ENCODE measurements around the gene ABCB11.
"Not testable (repeated sequence)": the region's sequence is repeated elsewhere in the genome, so short reads cannot be mapped to it uniquely, and the experiment has no call there.

ABCB11 gene
- total RNA-seq, result 0 to 0.69 (median 0.15) reads per million in 18 experiments

- no peak for DNase-seq
Observed at GRCh38 chr2:169031202-169031601, at the start of gene ABCB11. Gene ABCB11, minus strand, starts transcription at chr2:169031324. Its CDS starts 13,199 bp downstream, at chr2:169018125.

- DNase-seq, result peak; percentile 79 to 88
Observed at GRCh38 chr2:169080250-169081069, 49.3 kb upstream of the ABCB11 start.

- DNase-seq, result no peak
Observed at GRCh38 chr2:169077674-169078240, 46.6 kb upstream of the ABCB11 start.

- no peak for DNase-seq
Observed at GRCh38 chr2:169073963-169074751, 43.0 kb upstream of the ABCB11 start.

DNA sequence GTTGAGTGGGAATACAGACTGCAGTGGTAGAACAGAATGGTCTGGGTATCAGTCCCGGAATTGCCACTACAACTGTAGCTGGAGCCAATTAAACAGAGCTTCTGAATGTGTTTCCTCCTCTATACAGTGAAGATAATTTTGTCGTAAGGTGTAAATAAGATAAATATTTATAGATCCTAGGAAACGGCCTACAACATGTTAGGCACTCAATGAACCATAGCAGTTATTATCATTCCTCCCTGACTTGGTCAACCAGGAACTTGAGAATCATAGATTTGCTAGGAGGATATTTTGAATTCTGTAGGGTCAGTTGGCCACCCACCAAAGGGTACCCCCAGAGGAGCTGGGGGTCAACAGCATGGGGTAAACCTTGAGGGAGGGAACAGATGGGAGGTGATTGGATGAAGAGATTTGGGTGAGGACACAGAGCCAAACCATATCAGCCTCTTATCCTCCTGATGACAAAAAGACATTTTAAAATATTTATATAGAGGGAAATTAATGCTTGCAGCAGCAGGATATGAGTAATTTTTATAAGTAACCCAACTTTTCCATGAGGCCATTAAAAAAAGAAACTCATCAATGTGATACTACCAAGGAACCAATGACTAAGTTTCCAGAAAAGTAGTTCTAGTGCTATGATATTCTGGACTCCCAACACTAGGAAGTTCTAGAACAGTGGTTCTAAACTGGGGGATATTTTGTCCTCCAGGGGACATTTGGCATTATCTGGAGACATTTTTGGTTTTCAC, 42.3 kb upstream of the ABCB11 start:
- DNase-seq, result no peak

GRCh38 chr2:169072163-169072925, 41.2 kb upstream of the ABCB11 start:
- DNase-seq, result peak; percentile 84 to 96

GRCh38 chr2:169071455-169071854, 40.3 kb upstream of the ABCB11 start:
- DNase-seq, result peak; percentile 57 to 60

- DNase-seq, result no peak
Observed at GRCh38 chr2:169069833-169070232, 38.7 kb upstream of the ABCB11 start.

GRCh38 chr2:169069341-169069740, 38.2 kb upstream of the ABCB11 start, which contains the start of gene DHRS9:
Gene DHRS9, plus strand, starts transcription at chr2:169069563. Its CDS starts 12,019 bp downstream, at chr2:169081582.
- peak; percentile 94 to 96 for DNase-seq

DNA sequence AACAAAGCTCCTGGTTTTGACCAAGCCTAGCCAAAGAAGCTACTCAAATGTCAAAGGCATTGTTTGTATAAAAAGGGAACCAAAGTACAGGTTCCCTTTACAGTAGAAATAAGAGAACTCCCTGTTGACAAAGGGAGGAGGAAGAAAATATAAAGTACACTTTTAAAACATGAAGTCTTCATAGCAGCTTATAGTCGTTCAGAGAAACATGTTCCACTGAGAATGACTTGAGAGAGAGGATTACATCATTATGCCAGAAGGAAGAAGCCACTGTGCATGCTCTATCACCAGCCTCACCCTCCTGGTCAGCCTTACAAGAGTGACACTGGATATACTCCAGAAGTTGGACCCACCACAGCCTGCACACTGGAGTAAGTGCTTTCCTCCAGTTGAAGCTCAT, 35.8 kb upstream of the ABCB11 start:
- peak; percentile 42 to 76 for DNase-seq

DNA sequence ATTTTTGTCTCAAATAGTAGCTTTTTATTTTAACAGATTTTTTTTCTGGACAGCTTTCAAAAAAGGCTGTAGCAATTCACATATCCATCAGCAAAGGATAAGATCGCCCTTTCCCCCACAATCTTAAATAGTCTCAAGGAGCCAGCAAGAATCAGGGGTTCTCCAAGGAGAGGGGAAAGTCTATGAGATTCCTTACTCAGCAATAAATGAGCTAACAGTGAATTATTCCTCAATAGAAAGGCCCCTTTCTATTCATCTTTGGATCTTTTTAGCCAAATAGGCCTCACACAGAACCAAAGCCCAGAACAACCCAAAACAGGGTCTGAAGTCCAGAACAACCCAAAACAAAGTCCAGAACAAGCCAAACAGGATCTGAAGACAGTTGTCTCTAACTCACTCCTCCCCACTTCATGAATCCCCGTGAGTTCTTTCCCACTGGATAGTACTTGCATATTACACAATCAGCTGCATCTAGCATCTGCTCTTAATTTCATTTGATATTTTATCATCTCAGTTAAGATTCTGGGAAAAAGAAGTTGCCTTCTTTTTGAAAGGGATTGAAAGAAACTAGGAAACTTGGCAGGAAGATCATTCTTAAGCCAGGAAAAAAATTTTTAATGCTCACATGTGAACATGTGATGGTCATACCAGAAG, 34.9 kb upstream of the ABCB11 start:
- DNase-seq, result no peak

DNA sequence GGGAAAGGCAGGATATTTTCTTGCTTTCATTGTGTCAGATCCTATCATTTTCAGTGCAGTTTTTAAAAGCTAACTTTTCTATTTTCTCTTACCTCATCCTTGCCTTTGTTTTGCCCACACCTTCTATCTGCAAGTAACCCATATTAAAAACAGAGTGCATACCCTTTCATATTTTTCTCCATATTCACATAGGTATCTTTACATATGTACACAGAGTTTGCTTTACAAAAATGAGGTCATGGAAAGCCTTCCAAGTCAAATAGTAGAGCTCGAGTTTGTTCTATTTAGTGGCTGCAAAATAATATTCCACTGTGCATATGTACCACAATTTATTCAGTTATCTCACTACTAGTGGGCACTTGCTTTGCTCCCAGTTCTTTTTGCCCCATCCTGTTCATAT, 34.3 kb upstream of the ABCB11 start:
- no peak for DNase-seq

GRCh38 chr2:169064199-169064598, 33.1 kb upstream of the ABCB11 start:
- not testable (repeated sequence) for DNase-seq

GRCh38 chr2:169054575-169054974, 23.5 kb upstream of the ABCB11 start:
- DNase-seq, result not testable (repeated sequence)

DNA sequence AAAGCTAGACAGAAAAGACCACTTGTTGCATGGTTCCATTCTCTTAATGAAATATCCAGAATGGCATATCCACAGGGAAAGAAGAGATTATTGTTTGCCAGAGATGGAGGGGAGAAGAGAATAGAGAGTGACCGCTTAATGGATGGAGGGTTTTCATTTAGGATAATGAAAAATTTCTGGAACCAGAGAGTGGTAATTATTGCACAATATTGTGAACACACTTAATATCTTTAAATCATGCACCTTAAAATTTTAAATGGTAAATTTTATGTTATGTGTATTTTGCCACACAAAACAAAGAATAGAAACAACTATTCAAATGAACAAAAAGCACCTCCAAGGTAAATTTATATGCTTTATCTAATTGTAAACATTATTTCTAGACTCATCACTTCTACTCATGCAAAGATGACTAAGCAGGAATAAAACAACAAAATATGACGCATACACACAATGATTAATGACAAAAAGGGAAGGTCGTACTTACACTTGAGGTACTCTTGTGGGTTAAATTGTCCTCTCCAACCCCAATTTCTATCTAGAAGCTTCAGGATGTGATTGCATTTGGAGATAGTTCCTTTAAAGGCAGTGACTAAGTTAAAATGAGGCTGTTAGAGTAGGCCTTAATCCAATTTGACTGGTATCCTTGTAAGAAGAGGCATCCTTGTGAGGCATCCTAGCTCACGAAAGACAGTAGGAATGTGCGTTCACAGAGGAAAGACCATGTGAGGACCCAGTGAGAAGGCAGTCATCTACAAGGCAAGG, 19.5 kb upstream of the ABCB11 start:
- peak; percentile 68 to 81 for DNase-seq

GRCh38 chr2:169049142-169049541, 18.0 kb upstream of the ABCB11 start:
- no peak for DNase-seq

DNA sequence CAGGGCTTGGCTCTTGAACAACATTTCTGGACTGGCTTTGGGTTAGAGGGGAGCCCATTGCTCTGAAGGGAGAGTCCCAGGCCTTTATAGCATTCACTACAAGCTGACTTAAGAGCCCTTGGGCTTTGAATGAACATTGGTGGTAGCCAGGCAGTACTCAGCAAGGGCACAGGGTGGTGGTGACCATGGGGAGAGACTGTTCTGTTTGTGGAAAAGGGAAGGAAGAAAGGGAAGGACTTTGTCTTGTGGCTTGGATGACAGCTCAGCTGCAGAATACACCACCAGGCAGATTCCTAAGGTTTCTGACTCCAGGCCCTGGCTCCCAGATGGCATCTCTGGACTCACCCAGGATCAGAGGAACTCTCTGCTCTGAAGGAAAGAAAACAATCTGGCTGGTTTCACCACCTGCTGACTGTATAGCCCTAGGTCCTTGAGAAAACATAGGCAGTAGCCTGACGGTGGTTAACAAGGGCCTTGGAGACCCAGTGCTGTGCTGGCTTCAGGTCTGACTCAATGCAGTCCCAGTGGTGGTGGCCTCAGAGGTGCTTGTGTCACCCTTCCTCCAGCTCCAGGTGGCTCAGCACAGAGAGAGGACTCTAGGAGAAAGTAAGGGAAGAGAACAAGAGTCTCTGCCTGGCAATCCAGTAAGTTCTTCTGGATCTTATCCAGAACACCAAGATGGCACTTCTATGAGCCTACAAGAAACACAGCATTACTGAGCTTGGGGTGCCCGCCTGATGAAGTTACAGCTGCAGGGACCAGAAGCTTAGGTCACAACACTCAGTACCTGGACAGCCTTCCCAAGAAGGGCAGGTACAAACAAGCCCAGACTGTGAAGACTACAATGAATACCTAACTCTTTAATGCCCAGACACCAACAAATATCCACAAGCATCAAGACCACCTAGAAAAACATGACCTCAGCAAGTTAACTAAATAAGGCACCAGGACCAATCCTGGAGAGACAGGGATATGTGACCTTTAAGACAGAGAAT, 16.4 kb upstream of the ABCB11 start:
- peak; percentile 70 to 71 for DNase-seq

DNA sequence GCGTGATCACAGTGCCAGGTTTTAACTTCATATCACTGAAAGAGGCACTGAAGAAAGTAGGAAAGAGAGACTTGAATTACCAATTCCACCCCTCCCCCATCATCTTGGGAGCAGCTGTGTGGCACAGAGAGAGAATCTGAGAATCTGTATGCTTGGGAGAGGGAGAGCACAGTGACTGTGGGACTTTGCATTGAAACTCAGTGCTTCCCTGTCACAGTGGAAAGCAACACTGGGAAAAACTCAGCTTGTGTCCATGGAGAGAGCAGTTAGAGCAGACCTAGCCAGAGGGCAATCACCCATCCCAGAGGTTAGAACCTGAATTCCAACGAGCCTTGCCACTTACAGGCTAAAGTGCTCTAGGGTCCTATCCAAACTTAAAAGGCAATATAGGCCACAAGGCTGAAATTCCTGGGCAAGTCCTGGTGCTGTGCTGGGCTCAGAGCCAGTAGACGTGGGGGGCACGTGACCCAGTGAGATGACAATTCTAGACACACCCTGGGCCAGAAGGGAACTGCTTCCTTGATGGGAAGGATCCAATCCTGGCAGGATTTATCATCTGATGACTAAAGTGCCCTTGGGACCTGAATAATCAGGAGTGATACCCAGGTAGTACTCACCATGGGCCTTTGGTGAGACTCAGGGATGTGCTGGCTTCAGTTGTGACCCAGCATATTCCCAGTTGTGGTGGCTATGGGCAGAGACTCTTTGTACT, 15.5 kb upstream of the ABCB11 start:
- no peak for DNase-seq
